Activated naive CD8-positive, alpha-beta T cell (primary cell): ENCODE measurements around the gene PPP1R9A.

Source experiments
- H3K27ac Mint-ChIP-seq: one replicate; pipeline ENCODE4 v1.8.0; 2021; ENCODE audit warnings: mixed read lengths
- H3K27me3 Mint-ChIP-seq: one replicate; pipeline ENCODE4 v1.8.0; 2021; ENCODE audit warnings: mixed read lengths
- H3K36me3 Mint-ChIP-seq: one replicate; pipeline ENCODE4 v1.8.0; 2021; ENCODE audit warnings: mixed read lengths
- H3K4me1 Mint-ChIP-seq: one replicate; pipeline ENCODE4 v1.8.0; 2021; ENCODE audit warnings: low read depth, mixed read lengths
- H3K4me3 Mint-ChIP-seq: one replicate; pipeline ENCODE4 v1.8.0; 2021; ENCODE audit warnings: mild to moderate bottlenecking, mixed read lengths
- H3K9me3 Mint-ChIP-seq: one replicate; pipeline ENCODE4 v1.8.0; 2021; ENCODE audit warnings: low read depth, mixed read lengths

PPP1R9A gene

DNA sequence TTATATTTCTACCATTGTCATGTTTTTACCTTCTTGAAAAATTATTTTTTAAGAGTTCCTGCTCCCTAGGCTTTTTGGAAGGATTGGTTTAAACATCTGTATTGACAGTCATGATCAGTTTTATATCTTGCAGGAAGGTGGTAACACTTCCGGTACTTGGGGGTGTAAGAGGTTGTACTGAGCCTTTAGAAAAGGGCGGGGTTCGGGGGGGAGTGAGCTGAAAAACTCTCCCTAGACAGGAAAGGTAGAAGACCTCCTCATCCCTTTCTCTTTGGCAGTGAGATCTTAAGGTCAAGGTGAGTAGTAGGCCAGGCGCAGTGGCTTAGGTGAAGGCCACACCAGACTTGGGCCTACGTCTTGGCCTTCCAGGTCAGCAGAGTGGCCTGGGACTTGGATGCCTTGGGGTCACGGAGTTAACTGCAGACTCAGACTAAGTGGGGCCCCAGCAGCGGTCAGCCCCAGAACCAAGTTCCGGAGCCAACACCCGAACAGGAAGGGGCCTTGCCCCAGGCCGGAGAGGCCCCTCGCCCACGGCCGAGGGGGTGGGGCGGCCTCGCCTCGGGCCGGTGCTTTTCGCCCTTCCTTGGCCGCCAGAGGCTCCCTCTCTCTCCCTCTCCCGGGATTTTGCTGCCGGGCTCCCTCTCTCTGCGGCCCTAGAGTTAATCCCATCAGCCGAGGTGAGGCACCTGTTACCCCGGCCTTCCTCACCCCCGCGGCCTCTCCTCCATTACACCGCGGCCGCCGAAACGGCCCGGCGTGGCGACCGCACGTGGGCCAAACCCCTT is at the start of gene PPP1R9A:
TSS of gene PPP1R9A (plus strand) at position 569 of the 785 bp plus-strand sequence. CDS start 2,520 bp downstream, outside the sequence.
- Mint-ChIP-seq H3K9me3 (no peaks in the 10 kb centered on the region), H3K36me3 (no peaks in the 10 kb centered on the region), H3K27me3 (peaks cover 35% of the 10 kb centered on the region), H3K27ac (no peak within 1 kb of the TSS), H3K4me1 (peaks cover 3% of the 10 kb centered on the region), H3K4me3 (peak within 1 kb of the TSS; percentile 42)

DNA sequence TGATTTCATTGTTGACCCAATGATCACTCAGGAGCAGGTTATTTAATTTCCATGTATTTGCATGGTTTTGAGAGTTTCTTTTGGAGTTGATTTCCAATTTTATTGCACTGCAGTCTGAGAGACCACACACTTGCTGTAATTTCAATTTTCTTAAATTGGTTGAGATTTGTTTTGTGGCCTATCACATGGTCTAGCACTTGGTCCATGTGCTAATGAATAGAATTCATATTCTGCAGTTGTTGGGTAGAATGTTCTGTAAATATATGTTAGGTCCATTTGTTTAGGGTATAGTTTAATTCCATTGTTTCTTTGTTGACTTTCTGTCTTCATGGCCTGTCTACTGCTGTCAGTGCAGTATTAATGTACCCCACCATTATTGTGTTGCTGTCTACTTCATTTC is 36.3 kb upstream of the PPP1R9A start:
- Mint-ChIP-seq H3K4me3 (no peak overlapping the region), H3K27ac (no peak overlapping the region), H3K9me3 (peaks cover 1% of the 10 kb centered on the region), H3K4me1 (no peaks in the 10 kb centered on the region), H3K36me3 (no peaks in the 10 kb centered on the region), H3K27me3 (no peaks in the 10 kb centered on the region)

- Mint-ChIP-seq H3K27me3 (peaks cover 2% of the 10 kb centered on the region), H3K36me3 (no peaks in the 10 kb centered on the region), H3K4me3 (no peak overlapping the region), H3K9me3 (peaks cover 10% of the 10 kb centered on the region), H3K27ac (no peak overlapping the region), H3K4me1 (no peaks in the 10 kb centered on the region)
These were observed 34.2 kb upstream of the PPP1R9A start for GRCh38 chr7:94873239-94873638.

DNA sequence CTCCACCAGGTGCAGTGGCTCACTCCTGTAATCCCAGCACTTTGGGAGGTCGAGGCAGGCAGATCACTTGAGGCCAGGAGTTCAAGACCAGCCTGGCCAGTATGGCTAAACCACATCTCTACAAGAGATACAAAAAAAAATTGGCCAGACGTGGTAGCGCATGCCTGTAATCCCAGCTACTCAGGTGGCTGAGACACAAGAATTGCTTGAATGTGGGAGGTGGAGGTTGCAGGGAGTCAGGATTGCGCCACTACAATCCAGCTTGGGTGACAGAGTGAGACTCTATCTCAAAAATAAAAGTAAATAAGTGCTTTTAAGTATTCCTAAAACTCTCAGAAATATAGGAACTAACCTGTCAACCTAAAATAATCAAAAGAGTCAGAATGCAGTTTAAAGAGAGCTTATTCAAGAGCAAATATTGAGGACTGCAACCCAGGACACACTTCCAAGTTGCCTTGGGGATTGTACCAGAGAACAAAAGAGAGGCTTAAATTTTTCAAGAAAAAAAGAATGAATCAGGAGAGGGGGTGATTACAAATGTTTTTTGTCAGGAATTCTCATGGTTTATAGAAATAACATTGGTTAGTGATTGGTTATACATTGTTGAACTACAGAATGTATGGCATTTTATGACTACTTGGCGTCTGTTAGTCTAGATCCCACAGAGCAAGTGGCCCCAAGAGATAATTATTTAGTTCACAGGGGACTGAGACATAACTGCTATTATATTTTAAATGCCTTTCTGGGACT is 33.2 kb upstream of the PPP1R9A start:
- H3K27ac Mint-ChIP-seq, result no peak overlapping the region

DNA sequence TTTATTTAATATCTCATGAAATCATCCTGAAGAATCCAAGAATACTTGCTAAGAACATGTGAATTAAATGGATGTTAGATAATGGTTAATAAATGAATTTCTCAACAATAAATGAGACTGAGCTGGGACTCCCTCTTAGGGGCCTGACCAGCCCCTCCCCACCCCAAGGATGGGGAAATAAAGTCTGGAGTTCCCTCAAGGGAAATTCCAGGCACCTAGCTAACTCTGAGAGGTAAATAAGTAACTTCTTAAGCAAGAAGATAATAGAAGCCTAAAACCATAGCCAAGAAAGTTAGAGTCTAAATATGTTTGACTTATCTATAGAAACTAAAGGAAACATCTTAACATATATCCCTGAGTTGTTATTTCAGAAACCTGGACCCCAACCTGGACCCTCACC is 32.2 kb upstream of the PPP1R9A start:
- no peak overlapping the region for H3K27ac Mint-ChIP-seq
- peaks cover 2% of the 10 kb centered on the region for H3K27me3 Mint-ChIP-seq
- no peaks in the 10 kb centered on the region for H3K36me3 Mint-ChIP-seq
- no peak overlapping the region for H3K4me3 Mint-ChIP-seq
- peaks cover 13% of the 10 kb centered on the region for H3K9me3 Mint-ChIP-seq
- H3K4me1 Mint-ChIP-seq, result no peaks in the 10 kb centered on the region

More for the DNA sequence above, 33.2 kb upstream of the PPP1R9A start:
- H3K4me1 Mint-ChIP-seq, result no peaks in the 10 kb centered on the region
- no peak overlapping the region for H3K4me3 Mint-ChIP-seq
- H3K27me3 Mint-ChIP-seq, result peaks cover 2% of the 10 kb centered on the region
- H3K36me3 Mint-ChIP-seq, result no peaks in the 10 kb centered on the region
- peaks cover 13% of the 10 kb centered on the region for H3K9me3 Mint-ChIP-seq

DNA sequence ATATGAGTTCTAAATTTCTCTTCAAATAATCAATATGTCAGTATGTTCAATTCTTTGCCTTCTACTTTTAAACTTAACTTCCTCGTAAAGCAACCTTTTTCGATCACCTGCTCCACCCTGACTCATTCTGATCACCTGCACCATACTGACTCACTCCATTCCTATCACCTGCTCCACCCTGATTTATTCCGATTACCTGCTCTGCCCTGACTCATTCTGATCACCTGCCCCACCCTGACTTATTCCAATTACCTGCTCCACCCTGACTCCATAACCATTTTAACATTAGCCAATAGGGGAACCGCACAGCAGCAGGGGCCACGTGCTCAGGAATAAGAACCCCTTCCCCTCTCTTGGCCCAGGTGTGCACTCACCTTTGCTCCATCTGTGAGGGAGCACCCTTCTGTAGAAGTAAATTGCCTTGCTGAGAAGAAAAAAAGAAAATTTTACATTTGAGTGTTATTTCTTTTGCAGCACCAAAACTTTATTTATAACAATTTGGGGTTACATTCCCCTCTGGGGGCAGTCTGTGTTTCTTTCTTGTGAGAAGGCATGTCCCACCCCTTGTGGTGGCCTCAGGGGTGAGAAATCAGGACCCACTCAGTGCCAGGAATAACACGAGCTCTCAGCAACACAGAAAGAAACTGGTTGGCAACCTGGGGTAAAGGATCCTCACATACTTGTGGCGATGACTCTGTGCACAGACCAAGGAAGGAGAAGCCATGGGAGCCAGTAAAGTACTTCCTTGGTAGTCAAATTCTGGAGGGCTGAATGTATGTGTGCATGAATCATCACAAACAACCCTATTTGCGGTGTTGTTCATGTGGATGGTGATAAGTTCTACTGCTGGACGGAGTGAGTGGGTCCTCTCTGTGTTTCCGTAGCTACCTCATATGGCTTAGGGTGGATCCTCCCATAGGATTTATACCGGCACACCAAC is 29.4 kb upstream of the PPP1R9A start:
- Mint-ChIP-seq H3K4me3 (no peak overlapping the region), H3K4me1 (no peaks in the 10 kb centered on the region), H3K36me3 (no peaks in the 10 kb centered on the region)

DNA sequence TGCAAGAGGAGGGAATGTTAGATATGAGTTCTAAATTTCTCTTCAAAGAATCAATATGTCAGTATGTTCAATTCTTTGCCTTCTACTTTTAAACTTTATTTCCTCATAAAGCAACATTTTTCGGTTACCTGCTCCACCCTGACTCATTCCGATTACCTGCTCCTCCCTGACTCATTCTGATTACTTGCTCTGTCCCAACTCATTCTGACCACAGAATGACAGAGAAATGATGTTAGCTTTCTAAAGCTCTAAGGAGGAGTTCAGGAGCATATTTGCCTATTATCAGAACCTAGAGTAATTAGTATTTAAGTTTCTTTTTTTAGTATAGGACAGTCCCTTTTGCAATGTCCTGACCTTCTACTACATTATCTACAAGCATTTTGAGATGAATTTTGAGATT is 24.5 kb upstream of the PPP1R9A start:
- peaks cover 10% of the 10 kb centered on the region for H3K27me3 Mint-ChIP-seq
- peaks cover 5% of the 10 kb centered on the region for H3K9me3 Mint-ChIP-seq
- no peaks in the 10 kb centered on the region for H3K4me1 Mint-ChIP-seq
- H3K36me3 Mint-ChIP-seq, result no peaks in the 10 kb centered on the region
- H3K4me3 Mint-ChIP-seq, result no peak overlapping the region
- no peak overlapping the region for H3K27ac Mint-ChIP-seq

More for the DNA sequence above, 29.4 kb upstream of the PPP1R9A start:
- no peak overlapping the region for H3K27ac Mint-ChIP-seq
- H3K9me3 Mint-ChIP-seq, result peaks cover 13% of the 10 kb centered on the region
- peaks cover 2% of the 10 kb centered on the region for H3K27me3 Mint-ChIP-seq

GRCh38 chr7:94883616-94884015 is 23.8 kb upstream of the PPP1R9A start:
- Mint-ChIP-seq H3K36me3 (no peaks in the 10 kb centered on the region), H3K27me3 (peaks cover 12% of the 10 kb centered on the region), H3K9me3 (no peaks in the 10 kb centered on the region), H3K27ac (no peak overlapping the region), H3K4me1 (no peaks in the 10 kb centered on the region), H3K4me3 (no peak overlapping the region)

DNA sequence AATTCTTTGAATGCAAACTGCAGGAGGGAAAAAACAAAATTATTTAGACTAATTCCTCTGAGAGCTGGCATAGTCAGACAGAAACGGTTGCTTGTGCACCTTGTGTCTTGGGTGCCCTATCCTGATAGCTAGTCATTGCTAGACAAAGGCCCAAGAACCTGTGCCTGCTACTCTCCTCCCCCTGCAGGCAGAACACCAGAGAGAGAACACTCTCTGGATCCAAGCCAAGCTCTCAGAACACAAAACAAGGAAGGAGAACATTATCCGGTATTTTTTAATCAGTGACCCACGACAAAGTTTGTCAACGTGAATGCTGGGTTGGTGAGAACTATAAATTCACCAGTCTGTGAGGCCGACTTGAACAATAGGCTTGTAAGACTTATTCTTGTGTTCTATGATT is 18.8 kb upstream of the PPP1R9A start:
- no peak overlapping the region for H3K4me3 Mint-ChIP-seq
- no peaks in the 10 kb centered on the region for H3K4me1 Mint-ChIP-seq
- no peaks in the 10 kb centered on the region for H3K36me3 Mint-ChIP-seq
- H3K27ac Mint-ChIP-seq, result no peak overlapping the region
- H3K9me3 Mint-ChIP-seq, result no peaks in the 10 kb centered on the region
- H3K27me3 Mint-ChIP-seq, result peaks cover 12% of the 10 kb centered on the region

DNA sequence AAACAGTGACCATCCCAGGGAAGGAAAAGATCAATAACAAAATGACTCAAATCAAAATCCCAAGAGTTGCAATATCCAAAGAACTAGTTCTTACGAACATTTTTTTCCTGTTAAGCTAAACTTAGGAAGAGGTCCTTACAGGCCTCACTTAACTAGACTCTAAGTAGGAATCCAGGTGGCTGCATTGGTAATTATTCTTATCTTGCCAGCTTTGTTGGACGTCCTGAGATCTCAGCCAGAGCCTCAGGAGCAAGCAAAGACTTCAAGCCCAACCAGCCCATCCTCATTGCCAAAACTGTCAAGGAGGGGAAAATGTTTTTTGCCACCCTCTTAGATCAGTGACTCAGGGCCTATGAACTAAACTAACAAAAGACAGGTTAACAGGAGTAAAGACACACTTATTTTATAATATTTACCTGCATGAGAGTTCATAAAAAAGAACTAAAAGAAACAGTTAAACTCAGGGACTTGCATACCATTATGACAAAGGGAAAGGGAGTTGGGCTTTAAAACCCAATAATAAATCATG is 18.3 kb upstream of the PPP1R9A start:
- no peaks in the 10 kb centered on the region for H3K36me3 Mint-ChIP-seq
- no peak overlapping the region for H3K27ac Mint-ChIP-seq
- no peaks in the 10 kb centered on the region for H3K9me3 Mint-ChIP-seq
- H3K4me3 Mint-ChIP-seq, result no peak overlapping the region
- H3K4me1 Mint-ChIP-seq, result no peaks in the 10 kb centered on the region
- H3K27me3 Mint-ChIP-seq, result peaks cover 12% of the 10 kb centered on the region

DNA sequence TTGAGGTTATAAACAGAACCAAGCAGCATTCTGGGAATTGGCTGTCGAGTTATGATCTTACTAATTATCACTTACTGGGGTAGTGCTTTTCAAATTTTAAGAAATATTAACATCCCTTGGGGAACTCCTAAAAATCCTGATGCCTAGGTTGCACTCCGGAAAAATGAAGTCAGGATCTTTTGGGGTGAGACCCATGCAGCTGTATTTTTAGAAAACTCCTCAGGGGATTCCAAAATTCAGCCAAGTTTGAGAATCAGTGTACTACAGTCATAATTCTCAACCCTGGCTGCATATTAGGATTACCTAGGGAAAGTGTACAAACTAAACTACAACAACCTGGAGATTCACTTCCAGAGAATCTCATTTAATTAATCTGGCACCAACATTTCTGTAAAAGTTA is 17.2 kb upstream of the PPP1R9A start:
- no peaks in the 10 kb centered on the region for H3K9me3 Mint-ChIP-seq
- H3K4me1 Mint-ChIP-seq, result no peaks in the 10 kb centered on the region
- no peaks in the 10 kb centered on the region for H3K36me3 Mint-ChIP-seq
- H3K27ac Mint-ChIP-seq, result no peak overlapping the region
- peaks cover 10% of the 10 kb centered on the region for H3K27me3 Mint-ChIP-seq
- H3K4me3 Mint-ChIP-seq, result no peak overlapping the region

DNA sequence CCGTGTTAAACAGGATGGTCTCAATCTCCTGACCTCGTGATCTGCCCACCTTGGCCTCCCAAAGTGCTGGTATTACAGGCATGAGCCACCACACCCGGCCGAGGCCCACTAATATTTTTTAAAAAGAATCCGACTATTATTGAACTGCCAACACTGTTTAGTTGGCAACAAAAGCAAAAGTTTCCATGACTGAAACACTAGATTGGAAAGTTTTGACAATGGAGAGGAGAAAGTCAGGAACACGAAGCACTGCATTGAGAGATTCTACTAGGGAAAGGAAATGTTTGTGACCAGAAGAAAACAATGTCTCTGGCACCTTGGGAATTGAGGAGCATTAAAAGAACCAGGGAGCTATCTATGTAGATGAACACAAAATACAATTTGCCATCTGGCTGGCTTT is 13.7 kb upstream of the PPP1R9A start:
- no peak overlapping the region for H3K27ac Mint-ChIP-seq
- H3K9me3 Mint-ChIP-seq, result no peaks in the 10 kb centered on the region
- peaks cover 2% of the 10 kb centered on the region for H3K27me3 Mint-ChIP-seq
- no peak overlapping the region for H3K4me3 Mint-ChIP-seq
- no peaks in the 10 kb centered on the region for H3K4me1 Mint-ChIP-seq
- no peaks in the 10 kb centered on the region for H3K36me3 Mint-ChIP-seq

DNA sequence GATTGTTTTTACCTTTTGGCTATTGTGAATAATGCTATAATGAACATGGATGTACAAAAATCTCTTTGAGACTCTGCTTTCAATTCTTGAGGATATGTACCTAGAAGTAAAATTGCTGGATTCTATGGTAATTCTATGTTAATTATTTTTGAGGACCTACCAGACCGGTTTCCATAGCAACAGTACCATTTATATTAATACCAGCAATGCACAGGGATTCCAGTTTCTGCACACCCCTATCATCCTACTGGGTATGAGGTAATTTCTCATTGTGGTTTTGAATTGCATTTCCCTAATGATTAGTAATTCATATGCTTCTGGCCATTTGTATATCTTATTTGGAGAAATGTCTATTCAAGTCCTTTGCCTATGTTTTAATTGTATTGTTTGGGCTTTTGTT is 9.9 kb upstream of the PPP1R9A start:
- peaks cover 4% of the 10 kb centered on the region for H3K27me3 Mint-ChIP-seq
- H3K36me3 Mint-ChIP-seq, result no peaks in the 10 kb centered on the region
- no peaks in the 10 kb centered on the region for H3K4me1 Mint-ChIP-seq
- H3K9me3 Mint-ChIP-seq, result no peaks in the 10 kb centered on the region
- no peak overlapping the region for H3K27ac Mint-ChIP-seq
- H3K4me3 Mint-ChIP-seq, result no peak overlapping the region

DNA sequence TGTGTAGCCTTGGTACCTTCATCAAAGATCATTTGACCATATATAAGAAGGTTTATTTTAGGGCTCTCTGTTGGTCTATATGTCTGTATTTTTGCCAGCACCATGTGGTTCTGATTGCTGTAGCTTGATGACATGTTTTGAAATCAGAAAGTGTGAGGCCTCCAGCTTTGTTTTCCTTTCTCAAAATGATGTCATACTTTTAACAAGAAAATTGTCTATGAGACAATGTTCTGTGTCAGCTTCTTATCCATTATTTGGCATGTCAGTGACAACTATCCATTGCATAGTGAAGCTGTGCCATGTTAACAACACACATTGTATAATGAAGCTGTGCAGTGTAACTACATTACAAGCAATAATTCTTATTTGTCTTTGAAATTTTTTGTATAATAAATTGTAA is 9.1 kb upstream of the PPP1R9A start:
- Mint-ChIP-seq H3K27ac (no peak overlapping the region), H3K4me1 (no peaks in the 10 kb centered on the region), H3K27me3 (peaks cover 5% of the 10 kb centered on the region), H3K4me3 (no peak overlapping the region), H3K9me3 (no peaks in the 10 kb centered on the region), H3K36me3 (no peaks in the 10 kb centered on the region)
